ENCODE data around the gene TLR5. TPM values are rescaled to one million over a fixed set of nuclear protein-coding genes. Genes with fewer than 3 reads are reported as not detected.
"Not testable (repeated sequence)": the region's sequence is repeated elsewhere in the genome, so short reads cannot be mapped to it uniquely, and the experiment has no call there.

TLR5 gene
- total and polyA plus RNA-seq, 7 experiments from 2014 or later, result 3.1 to 8.0 (median 5.1) TPM; not detected in 1

DNA sequence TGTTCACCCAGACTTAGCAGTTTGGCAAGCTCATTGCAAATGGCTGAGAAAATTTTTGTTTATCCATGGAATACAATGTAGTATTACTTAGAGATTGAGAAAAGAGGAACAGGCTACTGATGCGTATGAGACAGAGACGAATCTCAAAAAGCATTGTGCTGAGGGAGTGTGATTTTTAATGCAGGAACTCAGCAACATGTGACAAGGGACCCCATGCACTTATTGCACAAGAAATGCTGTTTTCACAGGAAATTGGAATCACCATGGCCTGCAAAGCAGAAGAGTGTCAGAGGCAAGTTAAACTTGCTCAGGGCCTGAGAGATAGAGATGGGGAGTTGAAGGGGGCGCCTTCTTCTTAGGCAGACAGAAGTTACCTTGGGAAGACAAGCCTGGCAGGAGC lies 32.6 kb upstream of the TLR5 start:
- ChIA-PET CTCF (no interaction called here), POLR2A (no interaction called here)
- no peak overlapping the region for H3K27ac ChIP-seq (ENCODE audit: low read depth, low read length)
- Mint-ChIP-seq H3K4me1 (peaks cover 0 to 25% (median 20%) of the 10 kb centered on the region in 7 donors), H3K4me3 (no peak overlapping the region), H3K36me3 (no peaks in the 10 kb centered on the region), H3K9me3 (peaks cover 0 to 4% (median 0%) of the 10 kb centered on the region in 11 donors), H3K27ac (peak overlapping the region in 1 of 9 donors; percentile 30), H3K27me3 (peaks cover 0 to 8% (median 0%) of the 10 kb centered on the region in 5 donors)
- H3K36me3 ChIP-seq (ENCODE audit: control insufficient read depth in 2 of 3, insufficient read depth in 3 of 3, low read length in 3 of 3), result no peaks in the 10 kb centered on the region
- no peak overlapping the region for H3K4me3 ChIP-seq (ENCODE audit: low read length)
- ATAC-seq (peak; percentile 79), DNase-seq (no peak)
- no peaks in the 10 kb centered on the region for H3K9me3 ChIP-seq (ENCODE audit: control insufficient read depth in 2 of 3, low read length in 3 of 3)
- no peaks in the 10 kb centered on the region for H3K27me3 ChIP-seq (ENCODE audit: control insufficient read depth in 2 of 2, insufficient read depth in 2 of 2, low read length in 2 of 2)
- intact Hi-C loops (cut with micrococcal nuclease), result no loop called here
- H3K4me1 ChIP-seq (ENCODE audit: control insufficient read depth in 2 of 2, insufficient read depth in 2 of 2, low read length in 2 of 2), result peaks cover 0 to 6% of the 10 kb centered on the region in 2 donors

GRCh38 chr1:223175032-223175431 lies 32.0 kb upstream of the TLR5 start:
- intact Hi-C loops (cut with micrococcal nuclease), result no loop called here
- no peak overlapping the region for H3K4me3 Mint-ChIP-seq
- peaks cover 0 to 19% (median 15%) of the 10 kb centered on the region in 7 donors for H3K4me1 Mint-ChIP-seq
- no peak overlapping the region for H3K27ac Mint-ChIP-seq
- H3K27ac ChIP-seq (ENCODE audit: low read depth, low read length), result no peak overlapping the region
- H3K9me3 Mint-ChIP-seq, result peaks cover 0 to 6% (median 0%) of the 10 kb centered on the region in 11 donors
- ChIA-PET POLR2A (interaction anchor here (1.0 kb wide), 1 partner anchor 34 kb away, joined by 3 read pairs; no protein-coding TSS in a partner anchor), CTCF (no interaction called here)
- no peaks in the 10 kb centered on the region for H3K27me3 ChIP-seq (ENCODE audit: control insufficient read depth in 2 of 2, insufficient read depth in 2 of 2, low read length in 2 of 2)
- no peaks in the 10 kb centered on the region for H3K4me1 ChIP-seq (ENCODE audit: control insufficient read depth in 2 of 2, insufficient read depth in 2 of 2, low read length in 2 of 2)
- no peaks in the 10 kb centered on the region for H3K36me3 ChIP-seq (ENCODE audit: control insufficient read depth in 2 of 3, insufficient read depth in 3 of 3, low read length in 3 of 3)
- ATAC-seq (peak; percentile 27), DNase-seq (no peak)
- no peaks in the 10 kb centered on the region for H3K9me3 ChIP-seq (ENCODE audit: control insufficient read depth in 2 of 3, low read length in 3 of 3)
- H3K36me3 Mint-ChIP-seq, result no peaks in the 10 kb centered on the region
- H3K27me3 Mint-ChIP-seq, result peaks cover 0 to 10% (median 0%) of the 10 kb centered on the region in 5 donors
- no peak overlapping the region for H3K4me3 ChIP-seq (ENCODE audit: low read length)

- H3K9me3 Mint-ChIP-seq; CTCF ChIA-PET; H3K27ac ChIP-seq (ENCODE audit: low read depth, low read length); H3K4me1 Mint-ChIP-seq; H3K4me1 ChIP-seq (ENCODE audit: control insufficient read depth in 2 of 2, insufficient read depth in 2 of 2, low read length in 2 of 2); POLR2A ChIA-PET; ATAC-seq; H3K36me3 Mint-ChIP-seq; H3K4me3 Mint-ChIP-seq; DNase-seq; intact Hi-C loops (cut with micrococcal nuclease); H3K4me3 ChIP-seq (ENCODE audit: low read length); H3K27me3 Mint-ChIP-seq; H3K27me3 ChIP-seq (ENCODE audit: control insufficient read depth in 2 of 2, insufficient read depth in 2 of 2, low read length in 2 of 2); H3K36me3 ChIP-seq (ENCODE audit: control insufficient read depth in 2 of 3, insufficient read depth in 3 of 3, low read length in 3 of 3); H3K27ac Mint-ChIP-seq; H3K9me3 ChIP-seq (ENCODE audit: control insufficient read depth in 2 of 3, low read length in 3 of 3): not testable (repeated sequence)
These were observed 26.4 kb upstream of the TLR5 start for GRCh38 chr1:223169458-223169857.

DNA sequence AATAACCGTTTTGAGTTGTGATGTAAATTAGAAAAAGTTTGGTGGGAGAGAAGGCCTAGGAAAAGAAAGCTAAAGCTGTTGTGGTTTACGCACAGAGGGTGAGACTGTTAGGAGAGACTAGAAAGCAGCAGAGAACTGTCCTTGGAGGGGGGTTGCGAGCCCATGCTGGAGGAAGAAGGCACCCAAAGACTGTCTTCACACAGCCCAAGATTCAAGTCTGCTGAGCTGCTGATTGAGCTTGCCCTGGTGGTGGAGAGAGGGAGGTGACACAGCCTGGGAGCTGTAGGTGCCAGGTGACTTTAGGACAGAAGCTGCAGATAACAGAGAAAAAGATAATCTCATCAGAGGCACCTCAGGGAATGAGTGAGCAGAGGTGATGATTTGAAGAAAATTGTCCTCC lies 18.3 kb upstream of the TLR5 start:
- no peaks in the 10 kb centered on the region for H3K27me3 ChIP-seq (ENCODE audit: control insufficient read depth in 2 of 2, insufficient read depth in 2 of 2, low read length in 2 of 2)

DNA sequence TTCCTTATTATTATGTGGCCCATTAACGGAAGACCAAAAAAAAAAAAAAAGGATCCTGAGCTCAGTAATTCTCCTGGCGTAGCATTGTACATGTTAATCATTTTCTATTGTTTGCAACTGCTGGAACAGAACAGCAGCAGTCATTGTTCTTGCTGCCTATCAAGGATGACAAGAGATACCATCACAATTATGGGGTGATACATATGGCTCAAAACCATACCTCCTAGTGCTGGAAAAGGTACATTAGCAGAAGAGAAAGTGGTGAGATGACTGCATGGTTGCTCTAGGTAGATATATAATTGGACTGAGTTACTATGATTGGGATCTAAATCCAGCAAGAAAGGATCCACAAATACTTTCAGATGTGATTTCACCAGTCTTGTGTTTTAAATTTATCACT lies 13.3 kb upstream of the TLR5 start:
- Histone ChIP-seq H3K27me3 (ENCODE audit: control insufficient read depth in 2 of 2, insufficient read depth in 2 of 2, low read length in 2 of 2) (no peaks in the 10 kb centered on the region), H3K36me3 (ENCODE audit: control insufficient read depth in 2 of 3, insufficient read depth in 3 of 3, low read length in 3 of 3) (no peaks in the 10 kb centered on the region), H3K27ac (ENCODE audit: low read depth, low read length) (no peak overlapping the region), H3K4me1 (ENCODE audit: control insufficient read depth in 2 of 2, insufficient read depth in 2 of 2, low read length in 2 of 2) (no peaks in the 10 kb centered on the region), H3K9me3 (ENCODE audit: control insufficient read depth in 2 of 3, low read length in 3 of 3) (no peaks in the 10 kb centered on the region), H3K4me3 (ENCODE audit: low read length) (no peak overlapping the region)
- Mint-ChIP-seq H3K36me3 (no peaks in the 10 kb centered on the region), H3K4me3 (no peak overlapping the region), H3K4me1 (peaks cover 8 to 25% (median 14%) of the 10 kb centered on the region in 7 donors), H3K27ac (no peak overlapping the region), H3K27me3 (no peaks in the 10 kb centered on the region), H3K9me3 (peaks cover 0 to 1% (median 0%) of the 10 kb centered on the region in 11 donors)
- ChIA-PET POLR2A (no interaction called here), CTCF (no interaction called here)
- intact Hi-C loops (cut with micrococcal nuclease), result no loop called here
- no peak for DNase-seq
- no peak for ATAC-seq

More for the DNA sequence above, 18.3 kb upstream of the TLR5 start:
- ATAC-seq, result no peak
- intact Hi-C loops (cut with micrococcal nuclease), result no loop called here
- DNase-seq, result no peak
- no peaks in the 10 kb centered on the region for H3K36me3 Mint-ChIP-seq
- Histone ChIP-seq H3K36me3 (ENCODE audit: control insufficient read depth in 2 of 3, insufficient read depth in 3 of 3, low read length in 3 of 3) (no peaks in the 10 kb centered on the region), H3K27ac (ENCODE audit: low read depth, low read length) (no peak overlapping the region), H3K4me3 (ENCODE audit: low read length) (no peak overlapping the region), H3K9me3 (ENCODE audit: control insufficient read depth in 2 of 3, low read length in 3 of 3) (no peaks in the 10 kb centered on the region), H3K4me1 (ENCODE audit: control insufficient read depth in 2 of 2, insufficient read depth in 2 of 2, low read length in 2 of 2) (peaks cover 0 to 7% of the 10 kb centered on the region in 2 donors)
- H3K27ac Mint-ChIP-seq, result peak overlapping the region in 5 of 9 donors; percentile 10 to 83 (median 30)
- peaks cover 0 to 17% (median 13%) of the 10 kb centered on the region in 7 donors for H3K4me1 Mint-ChIP-seq
- H3K4me3 Mint-ChIP-seq, result no peak overlapping the region
- H3K27me3 Mint-ChIP-seq, result no peaks in the 10 kb centered on the region
- H3K9me3 Mint-ChIP-seq, result no peaks in the 10 kb centered on the region
- ChIA-PET POLR2A (interaction anchor here (1.8 kb wide), 1 partner anchor 11 kb away, joined by 5 read pairs; no protein-coding TSS in a partner anchor), CTCF (interaction anchor here (1.0 kb wide), 2 partner anchors 11 to 28 kb away, joined by 3 to 4 read pairs; no protein-coding TSS in a partner anchor)

DNA sequence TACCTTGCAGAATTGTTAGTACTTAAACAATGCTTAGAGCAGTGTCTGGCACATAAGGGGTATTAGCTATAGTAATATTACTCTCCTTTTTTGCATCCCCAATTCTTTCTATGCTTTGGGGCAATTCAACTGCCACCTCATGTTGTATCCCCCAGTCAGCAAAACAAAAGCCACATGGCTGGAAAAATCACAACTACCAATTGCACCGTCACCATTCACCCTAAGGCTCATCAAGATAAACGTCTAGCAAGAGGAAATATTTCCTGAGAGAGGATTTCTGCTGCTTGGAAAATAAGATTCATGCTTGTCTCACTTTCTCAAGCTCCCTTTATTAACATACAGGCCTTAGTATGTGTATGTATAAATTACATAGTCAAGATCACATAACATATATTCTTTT lies 12.1 kb upstream of the TLR5 start:
- Mint-ChIP-seq H3K27me3 (no peaks in the 10 kb centered on the region), H3K27ac (no peak overlapping the region), H3K4me3 (no peak overlapping the region), H3K9me3 (peaks cover 0 to 2% (median 0%) of the 10 kb centered on the region in 11 donors), H3K4me1 (peaks cover 0 to 16% (median 8%) of the 10 kb centered on the region in 7 donors), H3K36me3 (no peaks in the 10 kb centered on the region)
- Histone ChIP-seq H3K9me3 (ENCODE audit: control insufficient read depth in 2 of 3, low read length in 3 of 3) (no peaks in the 10 kb centered on the region), H3K4me3 (ENCODE audit: low read length) (no peak overlapping the region), H3K36me3 (ENCODE audit: control insufficient read depth in 2 of 3, insufficient read depth in 3 of 3, low read length in 3 of 3) (no peaks in the 10 kb centered on the region), H3K27me3 (ENCODE audit: control insufficient read depth in 2 of 2, insufficient read depth in 2 of 2, low read length in 2 of 2) (no peaks in the 10 kb centered on the region), H3K4me1 (ENCODE audit: control insufficient read depth in 2 of 2, insufficient read depth in 2 of 2, low read length in 2 of 2) (no peaks in the 10 kb centered on the region), H3K27ac (ENCODE audit: low read depth, low read length) (no peak overlapping the region)
- ChIA-PET POLR2A (no interaction called here), CTCF (no interaction called here)
- ATAC-seq, result no peak
- no peak for DNase-seq
- intact Hi-C loops (cut with micrococcal nuclease), result no loop called here
